HG02870 (cell line): ENCODE measurements around the gene SPEM3.

ENCODE experiments used
- ATAC-seq: cut with Tn5 transposase; IDR thresholded peaks from one replicate; pipeline ENCODE4 v1.9.1; 2021; ENCODE audit warnings: mild to moderate bottlenecking, moderate library complexity; ENCODE audit not compliant: unreplicated experiment

The SPEM3 gene

DNA sequence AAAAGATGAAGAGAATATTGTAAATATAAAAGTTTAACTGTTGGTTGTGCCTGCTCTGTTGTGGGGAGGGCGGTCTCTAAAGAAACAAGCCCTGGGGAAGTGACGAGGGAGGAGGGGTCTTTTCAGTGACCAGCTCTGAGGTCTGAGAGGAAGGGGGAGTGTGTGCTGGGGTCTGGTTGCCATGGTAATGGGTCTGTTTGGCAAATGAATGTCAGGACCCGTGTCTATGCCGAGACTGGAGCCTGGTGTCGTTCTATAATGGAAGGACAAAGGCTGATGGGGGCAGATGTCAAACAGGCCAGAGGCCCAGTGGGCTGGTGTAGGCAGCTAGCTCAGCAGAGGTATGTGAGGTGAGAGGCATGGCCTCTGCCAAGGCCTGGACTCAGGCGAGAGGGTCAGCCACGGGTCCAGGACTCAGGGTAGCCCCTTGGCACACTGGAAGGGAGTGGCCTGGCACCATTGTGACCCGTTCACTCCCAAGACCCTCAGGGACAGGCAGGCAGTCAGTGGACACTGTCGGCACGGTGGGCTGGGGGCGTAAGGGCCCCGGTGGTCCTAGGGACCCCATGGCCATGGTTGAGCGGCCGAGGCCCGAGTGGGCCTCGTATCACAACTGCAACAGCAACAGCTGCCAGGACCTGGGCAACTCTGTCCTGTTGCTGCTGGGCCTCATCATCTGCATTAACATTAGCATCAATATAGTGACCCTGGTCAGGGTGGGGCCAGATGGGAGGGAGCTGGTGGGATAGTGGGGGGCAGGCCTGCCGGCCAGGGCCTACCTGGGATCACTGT is 8.6 kb upstream of the SPEM3 start, which contains the start of gene SPEM1:
Gene SPEM1 (plus strand): TSS at position 506 of the 792 bp plus-strand sequence. CDS start 61 bp downstream, at position 567.
- ATAC-seq, result no peak

GRCh38 chr17:7421186-7421585 is 7.5 kb upstream of the SPEM3 start:
- ATAC-seq, result no peak

GRCh38 chr17:7423679-7424078 is 5.0 kb upstream of the SPEM3 start:
- no peak for ATAC-seq

DNA sequence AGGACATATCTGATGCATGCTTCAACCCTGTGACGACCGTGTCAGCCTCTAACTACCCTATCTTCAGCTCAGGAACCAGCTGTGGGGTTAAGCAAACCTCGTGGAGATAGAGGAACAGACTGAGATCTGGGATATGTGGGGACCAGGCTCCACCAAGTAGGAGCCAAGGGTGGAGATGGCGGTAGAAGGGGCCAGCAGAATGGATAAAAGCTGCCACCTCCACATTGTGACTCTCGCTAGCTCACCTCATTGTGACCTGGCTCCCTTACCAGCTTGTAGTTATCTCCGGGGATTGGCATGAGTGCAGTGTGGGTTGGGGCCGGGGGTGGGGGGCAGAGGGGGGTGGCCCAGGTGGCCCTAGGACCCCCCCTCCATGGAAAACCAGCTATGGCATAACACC is 3.3 kb upstream of the SPEM3 start, which contains the start of gene SPEM2:
Gene SPEM2 (plus strand): TSS at position 301 of the 400 bp plus-strand sequence. CDS start 73 bp downstream, at position 374.
- ATAC-seq, result no peak

DNA sequence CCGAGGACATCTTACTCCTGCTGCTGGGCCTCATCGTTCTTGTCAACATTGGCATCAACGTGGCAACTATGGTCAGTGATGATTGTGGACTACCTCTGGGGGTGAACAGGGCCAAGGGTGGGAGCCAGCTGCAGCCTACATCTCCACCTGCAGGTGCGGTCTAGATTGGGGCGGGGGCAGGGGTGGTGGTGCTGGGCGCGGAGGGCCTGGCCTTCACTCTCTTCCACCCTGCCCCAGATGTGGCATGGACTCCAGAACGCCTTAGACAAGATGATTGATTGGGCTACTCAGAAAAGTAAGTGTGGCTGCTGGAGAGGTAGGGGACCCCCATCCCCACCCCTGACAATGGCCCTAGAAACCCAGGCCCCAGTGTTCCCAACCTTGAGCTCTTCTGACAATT is 2.9 kb upstream of the SPEM3 start:
- ATAC-seq, result no peak

- ATAC-seq, result no peak
These were observed 2.3 kb upstream of the SPEM3 start for GRCh38 chr17:7426203-7426863.

GRCh38 chr17:7426896-7427489 is 1.7 kb upstream of the SPEM3 start:
- no peak for ATAC-seq

- no peak for ATAC-seq
These were observed 1.1 kb upstream of the SPEM3 start for GRCh38 chr17:7427549-7427948.

DNA sequence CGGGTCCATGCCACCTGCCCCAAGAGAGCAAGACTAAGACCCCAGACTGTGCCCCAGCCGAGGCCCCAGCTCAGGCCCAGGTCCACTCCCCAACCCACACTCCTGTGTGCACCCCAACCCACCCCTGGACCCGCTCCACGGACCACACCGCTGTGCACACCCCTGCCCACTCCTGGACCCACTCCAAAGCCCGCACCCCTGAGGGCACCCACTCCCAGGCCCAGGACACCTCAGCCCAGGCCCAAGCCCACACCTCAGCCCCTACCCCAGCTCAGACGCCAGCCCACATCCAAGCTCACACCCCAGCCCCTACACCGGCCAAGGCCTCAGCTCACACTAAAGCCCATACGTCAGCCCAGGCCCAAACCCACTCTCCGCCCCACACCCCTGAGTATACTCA is 1.1 kb downstream of the SPEM3 start:
- ATAC-seq, result no peak

DNA sequence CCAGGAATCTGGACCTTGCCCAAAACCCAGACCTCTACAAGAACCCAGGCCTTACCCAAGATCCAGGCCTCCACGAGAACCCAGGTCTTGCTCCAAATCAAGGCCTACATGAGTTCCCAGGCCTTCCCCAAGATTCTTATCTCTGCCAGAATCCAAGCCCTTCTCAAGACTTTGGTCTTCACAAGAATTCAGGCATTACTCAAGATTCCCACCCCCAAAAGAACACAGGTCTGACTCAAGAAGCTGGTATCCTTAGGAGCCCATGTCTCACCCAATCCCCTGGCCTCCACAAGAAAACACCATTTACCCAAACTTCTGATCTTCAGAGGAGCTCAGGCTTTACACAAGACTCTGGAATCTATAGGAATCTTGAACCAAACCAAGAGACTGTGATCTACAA is 2.6 kb downstream of the SPEM3 start:
- no peak for ATAC-seq

DNA sequence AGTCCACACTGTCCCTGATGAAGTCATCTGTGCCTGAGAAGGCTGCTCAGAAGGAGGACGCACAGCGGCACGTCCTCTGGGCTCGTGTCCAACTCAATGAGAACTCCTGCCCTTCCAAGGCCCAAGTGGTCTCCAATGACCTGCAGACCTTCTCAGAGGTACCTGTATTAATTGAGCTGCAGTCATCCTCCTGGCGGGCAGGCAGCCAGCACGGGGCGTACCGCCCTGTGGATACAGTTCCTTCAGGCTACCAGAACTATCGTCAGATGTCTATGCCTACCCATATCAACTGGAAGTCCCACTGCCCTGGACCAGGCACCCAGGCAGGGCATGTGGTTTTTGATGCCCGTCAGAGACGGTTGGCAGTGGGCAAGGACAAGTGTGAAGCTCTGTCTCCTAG is 3.6 kb downstream of the SPEM3 start:
- no peak for ATAC-seq

GRCh38 chr17:7435676-7436555 is 7.3 kb downstream of the SPEM3 start:
- ATAC-seq, result no peak

GRCh38 chr17:7436556-7437368 is 8.1 kb downstream of the SPEM3 start:
- ATAC-seq, result no peak

GRCh38 chr17:7437369-7437863 is 8.8 kb downstream of the SPEM3 start:
- ATAC-seq, result no peak

GRCh38 chr17:7437950-7438614 is 9.4 kb downstream of the SPEM3 start:
- no peak for ATAC-seq

DNA sequence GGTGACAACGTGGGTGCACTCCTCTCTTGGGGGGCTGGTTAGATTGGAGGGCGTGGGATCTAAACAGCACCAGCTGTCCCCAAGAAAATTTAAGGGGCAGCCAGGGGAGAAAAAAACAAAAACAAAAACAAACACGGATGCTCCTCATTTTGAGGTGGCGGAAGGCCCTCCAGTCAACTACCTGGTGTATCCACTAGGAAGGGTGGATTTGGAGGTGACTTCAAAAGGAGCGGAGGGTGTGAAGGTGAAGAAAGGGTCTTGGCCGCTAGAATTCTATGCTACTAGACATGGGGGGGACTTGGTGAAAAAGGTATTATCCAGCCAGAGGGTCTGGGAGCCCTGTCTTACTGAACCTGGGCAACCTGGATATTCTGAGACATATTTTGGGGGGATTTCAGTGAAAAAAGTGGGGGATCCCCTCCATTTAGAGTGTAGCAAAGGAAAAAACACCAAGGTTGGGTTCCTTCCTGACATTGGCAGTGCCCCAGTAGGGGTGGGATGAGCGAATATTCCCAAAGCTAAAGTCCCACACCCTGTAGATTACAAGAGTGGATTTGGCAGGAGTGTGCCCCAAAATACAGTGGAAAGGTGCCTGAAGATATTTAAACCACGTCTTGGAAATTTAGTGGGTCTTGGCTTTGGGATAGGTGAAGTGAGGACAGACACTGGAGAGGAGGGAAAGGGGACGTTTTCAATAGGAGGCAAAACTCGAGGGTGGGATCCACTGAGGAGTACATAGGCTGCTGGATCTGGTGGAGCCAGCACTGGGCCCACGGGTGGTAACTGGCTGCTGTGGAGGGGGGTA is 10.2 kb downstream of the SPEM3 start:
- no peak for ATAC-seq

DNA sequence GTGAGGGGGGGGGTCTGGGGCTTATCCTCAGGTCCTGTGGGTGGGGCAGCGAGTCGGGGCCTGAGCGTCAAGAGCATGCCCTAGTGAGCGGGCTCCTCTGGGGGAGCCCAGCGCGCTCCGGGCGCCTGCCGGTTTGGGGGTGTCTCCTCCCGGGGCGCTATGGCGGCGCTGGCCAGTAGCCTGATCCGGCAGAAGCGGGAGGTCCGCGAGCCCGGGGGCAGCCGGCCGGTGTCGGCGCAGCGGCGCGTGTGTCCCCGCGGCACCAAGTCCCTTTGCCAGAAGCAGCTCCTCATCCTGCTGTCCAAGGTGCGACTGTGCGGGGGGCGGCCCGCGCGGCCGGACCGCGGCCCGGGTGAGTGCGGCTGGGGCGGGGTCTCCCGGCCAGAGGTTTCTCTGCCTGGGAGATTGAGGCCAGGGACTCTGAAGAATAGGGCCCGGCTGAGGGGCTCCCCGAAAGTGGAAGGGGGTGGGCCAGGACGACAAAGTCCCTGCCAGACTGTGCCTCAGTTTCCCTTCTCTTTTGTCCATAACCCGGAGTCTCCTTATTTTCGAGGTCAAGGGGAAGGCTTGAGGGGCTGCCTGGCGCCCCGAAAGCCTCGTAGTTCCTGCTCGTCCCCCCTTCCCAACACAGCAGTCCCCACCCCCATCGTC is 10.9 kb downstream of the SPEM3 start, which contains the start of gene FGF11:
Gene FGF11 (plus strand): TSS at position 51 of the 651 bp plus-strand sequence. CDS start 109 bp downstream, at position 160.
- ATAC-seq, result no peak
